HL-60 (cell line): ENCODE measurements around the gene PTPRD.

Experiments
- POLR2AphosphoS5 ChIP-seq: IDR thresholded peaks from 2 replicates; pipeline ENCODE4 v1.6.1; 2012; ENCODE audit warnings: low read depth
- TF ChIP-seq, protein P1 (sequence below): IDR thresholded peaks from one replicate; pipeline ENCODE4 v1.5.1; 2011; ENCODE audit warnings: low read length, control low read depth, inconsistent platforms; ENCODE audit not compliant: insufficient read depth

DNA sequence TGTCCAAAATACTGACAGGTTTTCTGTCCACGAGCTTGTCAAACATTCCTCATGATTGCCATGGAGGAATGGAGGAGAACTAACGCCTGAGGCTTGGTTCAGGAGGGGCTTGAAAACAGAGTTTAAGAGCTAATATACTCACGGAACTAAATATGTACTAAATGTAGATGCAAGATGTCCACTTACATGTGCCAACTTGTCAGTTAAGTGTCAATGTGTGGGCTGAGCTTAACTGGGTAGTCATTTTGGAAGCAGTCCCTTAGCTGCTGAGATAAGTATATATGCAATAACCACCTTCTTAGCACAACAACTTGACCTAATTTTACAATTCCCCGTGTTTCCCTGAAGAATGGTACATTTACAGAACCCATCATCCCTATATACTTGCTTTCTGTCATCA is 176.0 kb downstream of the PTPRD start:
- TF ChIP-seq, protein P1, sequence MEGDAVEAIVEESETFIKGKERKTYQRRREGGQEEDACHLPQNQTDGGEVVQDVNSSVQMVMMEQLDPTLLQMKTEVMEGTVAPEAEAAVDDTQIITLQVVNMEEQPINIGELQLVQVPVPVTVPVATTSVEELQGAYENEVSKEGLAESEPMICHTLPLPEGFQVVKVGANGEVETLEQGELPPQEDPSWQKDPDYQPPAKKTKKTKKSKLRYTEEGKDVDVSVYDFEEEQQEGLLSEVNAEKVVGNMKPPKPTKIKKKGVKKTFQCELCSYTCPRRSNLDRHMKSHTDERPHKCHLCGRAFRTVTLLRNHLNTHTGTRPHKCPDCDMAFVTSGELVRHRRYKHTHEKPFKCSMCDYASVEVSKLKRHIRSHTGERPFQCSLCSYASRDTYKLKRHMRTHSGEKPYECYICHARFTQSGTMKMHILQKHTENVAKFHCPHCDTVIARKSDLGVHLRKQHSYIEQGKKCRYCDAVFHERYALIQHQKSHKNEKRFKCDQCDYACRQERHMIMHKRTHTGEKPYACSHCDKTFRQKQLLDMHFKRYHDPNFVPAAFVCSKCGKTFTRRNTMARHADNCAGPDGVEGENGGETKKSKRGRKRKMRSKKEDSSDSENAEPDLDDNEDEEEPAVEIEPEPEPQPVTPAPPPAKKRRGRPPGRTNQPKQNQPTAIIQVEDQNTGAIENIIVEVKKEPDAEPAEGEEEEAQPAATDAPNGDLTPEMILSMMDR: no peak
- TF ChIP-seq POLR2AphosphoS5: no peak
